ENCODE results near the gene WASF2. TPM values are rescaled to one million over a fixed set of nuclear protein-coding genes. Genes with fewer than 3 reads are reported as not detected.

The WASF2 gene
- total and polyA plus RNA-seq, 2 of the 13 experiments (the other 11 are each of a cell fraction or from before 2014, with no cell fraction given), result 10.4 to 27.7 TPM

GRCh38 chr1:27496604-27497155 is 6.7 kb upstream of the WASF2 start (continued):
- TF ChIP-seq, protein P1, sequence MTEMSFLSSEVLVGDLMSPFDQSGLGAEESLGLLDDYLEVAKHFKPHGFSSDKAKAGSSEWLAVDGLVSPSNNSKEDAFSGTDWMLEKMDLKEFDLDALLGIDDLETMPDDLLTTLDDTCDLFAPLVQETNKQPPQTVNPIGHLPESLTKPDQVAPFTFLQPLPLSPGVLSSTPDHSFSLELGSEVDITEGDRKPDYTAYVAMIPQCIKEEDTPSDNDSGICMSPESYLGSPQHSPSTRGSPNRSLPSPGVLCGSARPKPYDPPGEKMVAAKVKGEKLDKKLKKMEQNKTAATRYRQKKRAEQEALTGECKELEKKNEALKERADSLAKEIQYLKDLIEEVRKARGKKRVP (CRISPR knock-in tag; IDR thresholded peaks at IDR 0.05), result no peak
- TF ChIP-seq ZSCAN25 (CRISPR knock-in tag; IDR thresholded peaks at IDR 0.05) (peak; percentile 91), ZNF292 (CRISPR knock-in tag; IDR thresholded peaks at IDR 0.05; ENCODE audit: borderline replicate concordance, low read depth) (0 out of 2 replicates have a peak, but pooled peaks have one; percentile 18), ZNF691 (CRISPR knock-in tag; IDR thresholded peaks at IDR 0.05; ENCODE audit: borderline replicate concordance, low read depth) (peak; percentile 98), ARNTL (CRISPR knock-in tag; IDR thresholded peaks at IDR 0.05) (no peak), ZNF687 (CRISPR knock-in tag; IDR thresholded peaks at IDR 0.05) (peak; percentile 21; the same call in 1 of the 2 replicates), KDM3A (CRISPR knock-in tag; IDR thresholded peaks at IDR 0.05; ENCODE audit: low read depth) (no peak), RCOR2 (CRISPR knock-in tag; IDR thresholded peaks at IDR 0.05) (no peak), NFE2 (CRISPR knock-in tag; IDR thresholded peaks at IDR 0.05) (no peak)
- TF ChIP-seq, protein P2, sequence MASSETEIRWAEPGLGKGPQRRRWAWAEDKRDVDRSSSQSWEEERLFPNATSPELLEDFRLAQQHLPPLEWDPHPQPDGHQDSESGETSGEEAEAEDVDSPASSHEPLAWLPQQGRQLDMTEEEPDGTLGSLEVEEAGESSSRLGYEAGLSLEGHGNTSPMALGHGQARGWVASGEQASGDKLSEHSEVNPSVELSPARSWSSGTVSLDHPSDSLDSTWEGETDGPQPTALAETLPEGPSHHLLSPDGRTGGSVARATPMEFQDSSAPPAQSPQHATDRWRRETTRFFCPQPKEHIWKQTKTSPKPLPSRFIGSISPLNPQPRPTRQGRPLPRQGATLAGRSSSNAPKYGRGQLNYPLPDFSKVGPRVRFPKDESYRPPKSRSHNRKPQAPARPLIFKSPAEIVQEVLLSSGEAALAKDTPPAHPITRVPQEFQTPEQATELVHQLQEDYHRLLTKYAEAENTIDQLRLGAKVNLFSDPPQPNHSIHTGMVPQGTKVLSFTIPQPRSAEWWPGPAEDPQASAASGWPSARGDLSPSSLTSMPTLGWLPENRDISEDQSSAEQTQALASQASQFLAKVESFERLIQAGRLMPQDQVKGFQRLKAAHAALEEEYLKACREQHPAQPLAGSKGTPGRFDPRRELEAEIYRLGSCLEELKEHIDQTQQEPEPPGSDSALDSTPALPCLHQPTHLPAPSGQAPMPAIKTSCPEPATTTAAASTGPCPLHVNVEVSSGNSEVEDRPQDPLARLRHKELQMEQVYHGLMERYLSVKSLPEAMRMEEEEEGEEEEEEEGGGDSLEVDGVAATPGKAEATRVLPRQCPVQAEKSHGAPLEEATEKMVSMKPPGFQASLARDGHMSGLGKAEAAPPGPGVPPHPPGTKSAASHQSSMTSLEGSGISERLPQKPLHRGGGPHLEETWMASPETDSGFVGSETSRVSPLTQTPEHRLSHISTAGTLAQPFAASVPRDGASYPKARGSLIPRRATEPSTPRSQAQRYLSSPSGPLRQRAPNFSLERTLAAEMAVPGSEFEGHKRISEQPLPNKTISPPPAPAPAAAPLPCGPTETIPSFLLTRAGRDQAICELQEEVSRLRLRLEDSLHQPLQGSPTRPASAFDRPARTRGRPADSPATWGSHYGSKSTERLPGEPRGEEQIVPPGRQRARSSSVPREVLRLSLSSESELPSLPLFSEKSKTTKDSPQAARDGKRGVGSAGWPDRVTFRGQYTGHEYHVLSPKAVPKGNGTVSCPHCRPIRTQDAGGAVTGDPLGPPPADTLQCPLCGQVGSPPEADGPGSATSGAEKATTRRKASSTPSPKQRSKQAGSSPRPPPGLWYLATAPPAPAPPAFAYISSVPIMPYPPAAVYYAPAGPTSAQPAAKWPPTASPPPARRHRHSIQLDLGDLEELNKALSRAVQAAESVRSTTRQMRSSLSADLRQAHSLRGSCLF (CRISPR knock-in tag; IDR thresholded peaks at IDR 0.05; ENCODE audit: borderline replicate concordance), result no peak
- TF ChIP-seq, protein P3, sequence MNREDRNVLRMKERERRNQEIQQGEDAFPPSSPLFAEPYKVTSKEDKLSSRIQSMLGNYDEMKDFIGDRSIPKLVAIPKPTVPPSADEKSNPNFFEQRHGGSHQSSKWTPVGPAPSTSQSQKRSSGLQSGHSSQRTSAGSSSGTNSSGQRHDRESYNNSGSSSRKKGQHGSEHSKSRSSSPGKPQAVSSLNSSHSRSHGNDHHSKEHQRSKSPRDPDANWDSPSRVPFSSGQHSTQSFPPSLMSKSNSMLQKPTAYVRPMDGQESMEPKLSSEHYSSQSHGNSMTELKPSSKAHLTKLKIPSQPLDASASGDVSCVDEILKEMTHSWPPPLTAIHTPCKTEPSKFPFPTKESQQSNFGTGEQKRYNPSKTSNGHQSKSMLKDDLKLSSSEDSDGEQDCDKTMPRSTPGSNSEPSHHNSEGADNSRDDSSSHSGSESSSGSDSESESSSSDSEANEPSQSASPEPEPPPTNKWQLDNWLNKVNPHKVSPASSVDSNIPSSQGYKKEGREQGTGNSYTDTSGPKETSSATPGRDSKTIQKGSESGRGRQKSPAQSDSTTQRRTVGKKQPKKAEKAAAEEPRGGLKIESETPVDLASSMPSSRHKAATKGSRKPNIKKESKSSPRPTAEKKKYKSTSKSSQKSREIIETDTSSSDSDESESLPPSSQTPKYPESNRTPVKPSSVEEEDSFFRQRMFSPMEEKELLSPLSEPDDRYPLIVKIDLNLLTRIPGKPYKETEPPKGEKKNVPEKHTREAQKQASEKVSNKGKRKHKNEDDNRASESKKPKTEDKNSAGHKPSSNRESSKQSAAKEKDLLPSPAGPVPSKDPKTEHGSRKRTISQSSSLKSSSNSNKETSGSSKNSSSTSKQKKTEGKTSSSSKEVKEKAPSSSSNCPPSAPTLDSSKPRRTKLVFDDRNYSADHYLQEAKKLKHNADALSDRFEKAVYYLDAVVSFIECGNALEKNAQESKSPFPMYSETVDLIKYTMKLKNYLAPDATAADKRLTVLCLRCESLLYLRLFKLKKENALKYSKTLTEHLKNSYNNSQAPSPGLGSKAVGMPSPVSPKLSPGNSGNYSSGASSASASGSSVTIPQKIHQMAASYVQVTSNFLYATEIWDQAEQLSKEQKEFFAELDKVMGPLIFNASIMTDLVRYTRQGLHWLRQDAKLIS (CRISPR knock-in tag; IDR thresholded peaks at IDR 0.05), result no peak
- TF ChIP-seq, protein P4, sequence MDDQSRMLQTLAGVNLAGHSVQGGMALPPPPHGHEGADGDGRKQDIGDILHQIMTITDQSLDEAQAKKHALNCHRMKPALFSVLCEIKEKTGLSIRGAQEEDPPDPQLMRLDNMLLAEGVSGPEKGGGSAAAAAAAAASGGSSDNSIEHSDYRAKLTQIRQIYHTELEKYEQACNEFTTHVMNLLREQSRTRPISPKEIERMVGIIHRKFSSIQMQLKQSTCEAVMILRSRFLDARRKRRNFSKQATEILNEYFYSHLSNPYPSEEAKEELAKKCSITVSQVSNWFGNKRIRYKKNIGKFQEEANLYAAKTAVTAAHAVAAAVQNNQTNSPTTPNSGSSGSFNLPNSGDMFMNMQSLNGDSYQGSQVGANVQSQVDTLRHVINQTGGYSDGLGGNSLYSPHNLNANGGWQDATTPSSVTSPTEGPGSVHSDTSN (CRISPR knock-in tag; IDR thresholded peaks at IDR 0.05; ENCODE audit: borderline replicate concordance), result no peak
